HepG2 (cell line): Measurements from ENCODE around the gene CKMT1A. TPM values are rescaled to one million over a fixed set of nuclear protein-coding genes. Genes with fewer than 3 reads are reported as not detected.

ENCODE experiments used
- CHCHD3 ChIP-seq: sonication (generic); formaldehyde crosslinking; IDR thresholded peaks from 2 replicates; pipeline ENCODE4 v1.8.0; 2022; ENCODE audit warnings: mild to moderate bottlenecking, missing genetic modification reagents, moderate library complexity
- MYPOP ChIP-seq: sonication (generic); formaldehyde crosslinking; IDR thresholded peaks from 2 replicates; pipeline ENCODE4 v1.8.1; 2023; ENCODE audit warnings: mild to moderate bottlenecking, moderate library complexity, missing genetic modification reagents
- NFYC ChIP-seq: IDR thresholded peaks from 2 replicates; pipeline ENCODE4 v1.6.1; 2016; ENCODE audit warnings: missing genetic modification reagents, missing compliant biosample characterization
- PHF8 ChIP-seq: sonication (generic); formaldehyde crosslinking; IDR thresholded peaks from 2 replicates; pipeline ENCODE4 v1.5.0; 2020; ENCODE audit warnings: missing genetic modification reagents
- POGZ ChIP-seq: sonication (generic); formaldehyde crosslinking; IDR thresholded peaks from 2 replicates; pipeline ENCODE4 v1.4.0; 2020; ENCODE audit warnings: mild to moderate bottlenecking, missing genetic modification reagents
- RFXAP ChIP-seq: sonication (generic); formaldehyde crosslinking; IDR thresholded peaks from 2 replicates; pipeline ENCODE4 v1.4.0; 2020; ENCODE audit warnings: missing genetic modification reagents, borderline replicate concordance
- SPEN ChIP-seq: sonication (generic); formaldehyde crosslinking; IDR thresholded peaks from 2 replicates; pipeline ENCODE4 v1.5.1; 2020; ENCODE audit warnings: low read depth, mild to moderate bottlenecking, missing genetic modification reagents
- TFDP1 ChIP-seq: IDR thresholded peaks from 2 replicates; pipeline ENCODE4 v1.6.1; 2016; ENCODE audit warnings: missing compliant biosample characterization, missing genetic modification reagents, borderline replicate concordance
- ZBTB7A ChIP-seq: sonication (generic); formaldehyde crosslinking; IDR thresholded peaks from 2 replicates; pipeline ENCODE4 v1.8.0; 2022; ENCODE audit warnings: mild to moderate bottlenecking, missing genetic modification reagents
- ZNF30 ChIP-seq: sonication (generic); formaldehyde crosslinking; IDR thresholded peaks from 2 replicates; pipeline ENCODE4 v1.5.0; 2020; ENCODE audit warnings: mild to moderate bottlenecking, missing genetic modification reagents
- ZNF761 ChIP-seq: sonication (generic); formaldehyde crosslinking; conservative IDR thresholded peaks from 2 replicates; pipeline ENCODE4 v1.4.0; 2020; ENCODE audit warnings: mild to moderate bottlenecking, missing genetic modification reagents
- polyA plus RNA-seq, 8 experiments: library from polyadenylated mRNA; depleted of rRNA in 3 of 8; stranded (reverse) in 7 of 8; unstranded in 1 of 8; fragments of >200 nt; fragmentation: Illumina TruSeq in 4 of 8; extraction: Trizol in 4 of 8; gene quantifications; 2 replicates each; pipeline versions ENCODE4 v1.2.1 to v1.2.3, GENCODE V29; 2011 to 2016; ENCODE audit warnings: low read depth in 4 of 8, missing spikeins in 1 of 8, mixed read lengths in 1 of 8; ENCODE audit not compliant: insufficient read depth in 1 of 8
- total RNA-seq, 5 experiments: library from RNA; depleted of rRNA; stranded (reverse); fragments of >200 nt; fragmentation: Illumina TruSeq; extraction: Trizol; gene quantifications; 2 replicates each; pipeline ENCODE4 v1.2.3, GENCODE V29; 2016; ENCODE audit warnings: low read depth in 1 of 5
- TF ChIP-seq, protein P1 (sequence below): sonication (generic); formaldehyde crosslinking; IDR thresholded peaks from 2 replicates; pipeline ENCODE4 v1.8.0; 2022; ENCODE audit warnings: low read depth, missing genetic modification reagents

CKMT1A gene
- total and polyA plus RNA-seq, 2 of the 13 experiments (the other 11 are each of a cell fraction or from before 2014, with no cell fraction given), result 0.13 to 0.46 TPM

DNA sequence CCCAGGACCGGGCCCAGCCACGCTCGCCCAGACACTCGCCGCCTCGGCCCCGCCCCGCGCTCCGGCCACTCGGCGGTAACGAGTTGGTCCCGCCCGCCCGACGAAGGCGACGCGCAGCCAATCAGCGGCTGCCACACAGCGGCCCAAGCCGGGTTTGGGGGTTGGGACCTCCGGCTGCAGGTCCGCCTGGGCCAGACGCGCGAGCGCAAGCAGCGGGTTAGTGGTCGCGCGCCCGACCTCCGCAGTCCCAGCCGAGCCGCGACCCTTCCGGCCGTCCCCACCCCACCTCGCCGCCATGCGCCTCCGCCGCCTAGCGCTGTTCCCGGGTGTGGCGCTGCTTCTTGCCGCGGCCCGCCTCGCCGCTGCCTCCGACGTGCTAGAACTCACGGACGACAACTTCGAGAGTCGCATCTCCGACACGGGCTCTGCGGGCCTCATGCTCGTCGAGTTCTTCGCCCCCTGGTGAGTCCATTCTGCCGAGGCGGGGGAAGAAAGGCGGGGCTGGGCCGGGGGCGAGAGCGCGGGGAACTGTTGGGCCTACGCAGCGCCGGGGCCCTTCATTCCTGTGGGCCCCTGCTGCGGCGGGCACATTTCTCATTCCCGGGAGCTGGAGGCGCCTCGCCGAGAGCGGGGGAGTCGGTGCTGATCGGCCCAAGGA, 52.7 kb downstream of the CKMT1A start, which contains the start of gene PDIA3 (continued):
- TF ChIP-seq MYPOP, result 0 out of 2 replicates have a peak, but pooled peaks have one; percentile 52
- peak; percentile 82 for TF ChIP-seq PHF8
- 0 out of 2 replicates have a peak, but pooled peaks have one; percentile 36 for TF ChIP-seq ZNF30 (CRISPR knock-in tag)
- 0 out of 2 replicates have a peak, but pooled peaks have one; percentile 42 for TF ChIP-seq CHCHD3
- TF ChIP-seq POGZ (CRISPR knock-in tag), result peak; percentile 55; the same call in 1 of the 2 replicates
- peak; percentile 78; the same call in 1 of the 2 replicates for TF ChIP-seq RFXAP (CRISPR knock-in tag)
- TF ChIP-seq SPEN (CRISPR knock-in tag), result peak; percentile 80
- peak; percentile 86 for TF ChIP-seq NFYC (CRISPR knock-in tag)
- TF ChIP-seq TFDP1 (CRISPR knock-in tag), result peak; percentile 80; the same call in 1 of the 2 replicates
- TF ChIP-seq ZNF761 (CRISPR knock-in tag), result 0 out of 2 replicates have a peak, but pooled peaks have one; percentile 39
- TF ChIP-seq ZBTB7A, result peak; percentile 76
- TF ChIP-seq, protein P1, sequence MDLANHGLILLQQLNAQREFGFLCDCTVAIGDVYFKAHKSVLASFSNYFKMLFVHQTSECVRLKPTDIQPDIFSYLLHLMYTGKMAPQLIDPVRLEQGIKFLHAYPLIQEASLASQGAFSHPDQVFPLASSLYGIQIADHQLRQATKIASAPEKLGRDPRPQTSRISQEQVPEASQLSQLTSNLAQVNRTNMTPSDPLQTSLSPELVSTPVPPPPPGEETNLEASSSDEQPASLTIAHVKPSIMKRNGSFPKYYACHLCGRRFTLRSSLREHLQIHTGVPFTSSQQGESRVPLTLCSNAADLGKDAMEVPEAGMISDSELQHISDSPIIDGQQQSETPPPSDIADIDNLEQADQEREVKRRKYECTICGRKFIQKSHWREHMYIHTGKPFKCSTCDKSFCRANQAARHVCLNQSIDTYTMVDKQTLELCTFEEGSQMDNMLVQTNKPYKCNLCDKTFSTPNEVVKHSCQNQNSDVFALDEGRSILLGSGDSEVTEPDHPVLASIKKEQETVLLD (CRISPR knock-in tag), result 0 out of 2 replicates have a peak, but pooled peaks have one; percentile 45
